Natural killer cell (primary cell): ENCODE data around the gene IL10RA. TPM values are rescaled to one million over a fixed set of nuclear protein-coding genes. Genes with fewer than 3 reads are reported as not detected.

Experiments
- ATAC-seq, 3 donors: fragments of 150-1000 bp in 2 of 3; fragments of 200-7000 bp in 1 of 3; cut with Tn5 transposase; 1 replicate in 1 of 3; 2 replicates in 2 of 3; pipeline ENCODE4 v1.10.0; 2021; ENCODE audit warnings: mild to moderate bottlenecking in 2 of 3, moderate library complexity in 2 of 3
- DNase-seq, 2 donors: peaks; one replicate each; pipeline versions ENCODE4 v3.0.0 to v3.0.0-alpha.2; 2013 to 2021; ENCODE audit warnings: mixed read lengths in 1 of 2
- H3K27ac ChIP-seq: one replicate; pipeline ENCODE4 v1.5.1; 2013; ENCODE audit warnings: mild to moderate bottlenecking, low read length
- H3K27me3 ChIP-seq: one replicate; pipeline ENCODE4 v1.6.1; 2013; ENCODE audit warnings: low read length; ENCODE audit not compliant: control insufficient read depth, insufficient read depth
- H3K36me3 ChIP-seq: one replicate; pipeline ENCODE4 v1.6.1; 2013; ENCODE audit warnings: low read length; ENCODE audit not compliant: control insufficient read depth, insufficient read depth
- H3K4me1 ChIP-seq: one replicate; pipeline ENCODE4 v1.6.1; 2013; ENCODE audit warnings: low read length; ENCODE audit not compliant: control insufficient read depth, insufficient read depth
- H3K4me3 ChIP-seq: one replicate; pipeline ENCODE4 v1.5.1; 2013; ENCODE audit warnings: low read length
- H3K9me3 ChIP-seq: one replicate; pipeline ENCODE4 v1.6.1; 2013; ENCODE audit warnings: low read length; ENCODE audit not compliant: control insufficient read depth, insufficient read depth
- H3K27ac Mint-ChIP-seq, 2 donors: one replicate each; pipeline ENCODE4 v1.8.0; 2022; ENCODE audit warnings: mild to moderate bottlenecking in 2 of 2, mixed read lengths in 2 of 2, moderate library complexity in 1 of 2
- H3K27me3 Mint-ChIP-seq, 2 donors: one replicate each; pipeline ENCODE4 v1.8.0; 2022; ENCODE audit warnings: low read depth in 2 of 2, mixed read lengths in 2 of 2
- H3K36me3 Mint-ChIP-seq: one replicate; pipeline ENCODE4 v1.8.0; 2022; ENCODE audit warnings: mixed read lengths
- H3K4me1 Mint-ChIP-seq, 2 donors: one replicate each; pipeline ENCODE4 v1.8.0; 2022; ENCODE audit warnings: mixed read lengths in 2 of 2
- H3K4me3 Mint-ChIP-seq: one replicate; pipeline ENCODE4 v1.8.0; 2022; ENCODE audit warnings: mild to moderate bottlenecking, moderate library complexity, mixed read lengths
- H3K9me3 Mint-ChIP-seq, 2 donors: one replicate each; pipeline ENCODE4 v1.8.0; 2022; ENCODE audit warnings: mixed read lengths in 2 of 2
- CTCF ChIP-seq: fragments of 200-600 bp; IDR thresholded peaks from one replicate; pipeline ENCODE4 v1.8.0; 2022; ENCODE audit warnings: antibody characterized with exemption
- WGBS: methylation state at CpG from one replicate; pipeline ENCODE4 v1.1.7; 2013; ENCODE audit warnings: missing lambda C conversion rate; ENCODE audit not compliant: insufficient coverage; 5-methylcytosine and 5-hydroxymethylcytosine counted together
- intact Hi-C: fragments of 100-400 bp; cut with micrococcal nuclease; formaldehyde crosslinking; loops from one replicate; pipeline ENCODE4 v1.14.2; 2022
- total RNA-seq, 4 donors: library from RNA; stranded (reverse); fragments of 120-200 nt in 1 of 4; gene quantifications; one replicate each; pipeline versions ENCODE4 v1.2.3 to v1.2.4, GENCODE V29; 2013 to 2022

Gene IL10RA
- total RNA-seq, 3 donors from 2014 or later (not counting 1 experiment from before 2014, with no cell fraction given): 263 to 286 (median 268) TPM

GRCh38 chr11:117989351-117990102 lies 3.3 kb downstream of the IL10RA start:
- H3K4me3 Mint-ChIP-seq: peak overlapping the region; percentile 99
- intact Hi-C loops: loop anchor here (5.0 kb wide), 1 partner anchor 63 kb away; no protein-coding TSS in a partner anchor
- no peak for DNase-seq
- no peak for TF ChIP-seq CTCF
- H3K4me1 Mint-ChIP-seq: peaks cover 83 to 88% of the 10 kb centered on the region in 2 donors
- no peaks in the 10 kb centered on the region for H3K9me3 ChIP-seq
- H3K36me3 ChIP-seq: peaks cover 67% of the 10 kb centered on the region
- no peak for ATAC-seq
- WGBS: 80% methylated on average over 13 of the region's 13 CpGs
- H3K36me3 Mint-ChIP-seq: peaks cover 31% of the 10 kb centered on the region
- H3K4me3 ChIP-seq: peak overlapping the region; percentile 99
- no peaks in the 10 kb centered on the region for H3K27me3 ChIP-seq
- H3K27ac ChIP-seq: peak overlapping the region; percentile 46
- peaks cover 73% of the 10 kb centered on the region for H3K4me1 ChIP-seq
- no peaks in the 10 kb centered on the region for H3K27me3 Mint-ChIP-seq
- H3K9me3 Mint-ChIP-seq: no peaks in the 10 kb centered on the region
- peak overlapping the region; percentile 94 to 98 for H3K27ac Mint-ChIP-seq

GRCh38 chr11:117992136-117992535 lies 5.9 kb downstream of the IL10RA start:
- no peak for TF ChIP-seq CTCF
- DNase-seq: no peak
- peak overlapping the region; percentile 60 to 98 for H3K27ac Mint-ChIP-seq

GRCh38 chr11:117992620-117993019 lies 6.4 kb downstream of the IL10RA start:
- Histone ChIP-seq H3K4me1 (peaks cover 78% of the 10 kb centered on the region), H3K27me3 (no peaks in the 10 kb centered on the region), H3K4me3 (peak overlapping the region; percentile 10), H3K27ac (no peak overlapping the region), H3K36me3 (peaks cover 96% of the 10 kb centered on the region), H3K9me3 (no peaks in the 10 kb centered on the region)
- intact Hi-C loops: no loop called here
- Mint-ChIP-seq H3K4me3 (peak overlapping the region; percentile 99), H3K9me3 (no peaks in the 10 kb centered on the region), H3K4me1 (peaks cover 83 to 87% of the 10 kb centered on the region in 2 donors), H3K36me3 (peaks cover 29% of the 10 kb centered on the region), H3K27me3 (no peaks in the 10 kb centered on the region), H3K27ac (peak overlapping the region; percentile 60 to 98)
- ATAC-seq (no peak), DNase-seq (no peak)
- TF ChIP-seq CTCF: no peak
- 75% methylated on average over 2 of the region's 2 CpGs for WGBS

More at GRCh38 chr11:117992136-117992535, 5.9 kb downstream of the IL10RA start:
- Histone ChIP-seq H3K4me3 (peak overlapping the region; percentile 20), H3K27me3 (no peaks in the 10 kb centered on the region), H3K9me3 (no peaks in the 10 kb centered on the region), H3K36me3 (peaks cover 93% of the 10 kb centered on the region), H3K27ac (no peak overlapping the region), H3K4me1 (peaks cover 78% of the 10 kb centered on the region)
- intact Hi-C loops: no loop called here
- H3K4me1 Mint-ChIP-seq: peaks cover 83 to 87% of the 10 kb centered on the region in 2 donors
- no peaks in the 10 kb centered on the region for H3K9me3 Mint-ChIP-seq
- ATAC-seq: no peak
- H3K27me3 Mint-ChIP-seq: no peaks in the 10 kb centered on the region
- peaks cover 29% of the 10 kb centered on the region for H3K36me3 Mint-ChIP-seq
- WGBS: 65% methylated on average over 4 of the region's 4 CpGs
- peak overlapping the region; percentile 99 for H3K4me3 Mint-ChIP-seq
